ENCODE data around the gene TMEM208. TPM values are rescaled to one million over a fixed set of nuclear protein-coding genes. Genes with fewer than 3 reads are reported as not detected.

Gene TMEM208
- total and polyA plus RNA-seq, 2 of the 13 experiments (the other 11 are each of a cell fraction or from before 2014, with no cell fraction given): 58.8 to 72.9 TPM

DNA sequence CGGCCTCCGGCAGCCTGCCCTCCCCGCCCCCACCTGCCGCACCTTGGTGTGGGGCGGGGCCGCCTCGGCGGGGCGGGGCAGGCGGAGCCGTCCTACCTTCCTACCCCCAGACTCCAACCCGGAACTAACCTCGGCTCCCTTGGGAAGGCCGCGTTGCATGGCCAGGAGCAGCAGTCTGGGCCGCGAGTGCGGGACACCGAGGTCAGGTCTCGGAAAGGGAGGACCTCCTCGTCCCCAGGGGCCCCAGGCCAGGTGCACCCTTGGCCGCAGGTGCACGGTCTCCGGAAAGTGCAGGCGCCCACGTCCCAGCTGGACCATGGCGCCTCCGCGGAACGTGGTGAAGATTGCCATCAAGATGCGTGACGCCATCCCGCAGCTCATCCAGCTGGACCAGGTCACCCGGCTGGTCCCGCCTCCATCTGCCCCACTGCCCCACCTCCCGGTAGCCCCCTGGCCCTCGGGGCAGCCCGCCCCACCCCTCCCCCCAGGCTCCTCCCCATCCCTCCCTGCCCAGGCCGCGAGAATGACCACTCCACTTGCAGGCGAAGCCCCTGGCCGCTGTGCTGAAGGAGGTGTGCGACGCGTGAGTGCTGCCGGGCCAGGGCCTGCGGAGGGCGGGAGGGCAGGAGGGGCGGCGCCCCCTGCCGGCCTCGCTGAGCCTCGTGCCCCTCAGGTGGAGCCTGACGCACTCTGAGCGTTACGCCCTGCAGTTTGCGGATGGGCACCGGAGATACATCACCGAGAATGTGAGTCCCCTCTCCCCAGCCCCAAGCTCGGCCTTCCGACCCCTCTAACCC is 27.7 kb upstream of the TMEM208 start, which contains the start of gene ELMO3 (continued):
- TF ChIP-seq, protein P1, sequence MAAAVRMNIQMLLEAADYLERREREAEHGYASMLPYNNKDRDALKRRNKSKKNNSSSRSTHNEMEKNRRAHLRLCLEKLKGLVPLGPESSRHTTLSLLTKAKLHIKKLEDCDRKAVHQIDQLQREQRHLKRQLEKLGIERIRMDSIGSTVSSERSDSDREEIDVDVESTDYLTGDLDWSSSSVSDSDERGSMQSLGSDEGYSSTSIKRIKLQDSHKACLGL (CRISPR knock-in tag; IDR thresholded peaks at IDR 0.05): no peak
- TF ChIP-seq AGO2 (optimal IDR thresholded peaks at IDR 0.05; ENCODE audit: low read depth, low read length) (peak; percentile 97), HNRNPK (IDR thresholded peaks at IDR 0.05; ENCODE audit: low read depth, low read length, poor library complexity, severe bottlenecking) (peak; percentile 18), ZNF768 (CRISPR knock-in tag; IDR thresholded peaks at IDR 0.05) (peak; percentile 12; the same call in 1 of the 2 replicates), ZC3H4 (CRISPR knock-in tag; IDR thresholded peaks at IDR 0.05; ENCODE audit: borderline replicate concordance) (no peak), ZNF230 (CRISPR knock-in tag; IDR thresholded peaks at IDR 0.05) (no peak), MED13 (CRISPR knock-in tag; IDR thresholded peaks at IDR 0.05) (no peak), KAT2B (IDR thresholded peaks at IDR 0.05; ENCODE audit: borderline replicate concordance, low read depth, low read length) (no peak), ZNF138 (CRISPR knock-in tag; IDR thresholded peaks at IDR 0.05; ENCODE audit: low read depth) (no peak), TGIF2 (CRISPR knock-in tag; IDR thresholded peaks at IDR 0.05) (no peak)
- TF ChIP-seq, protein P2, sequence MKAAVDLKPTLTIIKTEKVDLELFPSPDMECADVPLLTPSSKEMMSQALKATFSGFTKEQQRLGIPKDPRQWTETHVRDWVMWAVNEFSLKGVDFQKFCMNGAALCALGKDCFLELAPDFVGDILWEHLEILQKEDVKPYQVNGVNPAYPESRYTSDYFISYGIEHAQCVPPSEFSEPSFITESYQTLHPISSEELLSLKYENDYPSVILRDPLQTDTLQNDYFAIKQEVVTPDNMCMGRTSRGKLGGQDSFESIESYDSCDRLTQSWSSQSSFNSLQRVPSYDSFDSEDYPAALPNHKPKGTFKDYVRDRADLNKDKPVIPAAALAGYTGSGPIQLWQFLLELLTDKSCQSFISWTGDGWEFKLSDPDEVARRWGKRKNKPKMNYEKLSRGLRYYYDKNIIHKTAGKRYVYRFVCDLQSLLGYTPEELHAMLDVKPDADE (CRISPR knock-in tag; IDR thresholded peaks at IDR 0.05): no peak
- TF ChIP-seq, protein P3, sequence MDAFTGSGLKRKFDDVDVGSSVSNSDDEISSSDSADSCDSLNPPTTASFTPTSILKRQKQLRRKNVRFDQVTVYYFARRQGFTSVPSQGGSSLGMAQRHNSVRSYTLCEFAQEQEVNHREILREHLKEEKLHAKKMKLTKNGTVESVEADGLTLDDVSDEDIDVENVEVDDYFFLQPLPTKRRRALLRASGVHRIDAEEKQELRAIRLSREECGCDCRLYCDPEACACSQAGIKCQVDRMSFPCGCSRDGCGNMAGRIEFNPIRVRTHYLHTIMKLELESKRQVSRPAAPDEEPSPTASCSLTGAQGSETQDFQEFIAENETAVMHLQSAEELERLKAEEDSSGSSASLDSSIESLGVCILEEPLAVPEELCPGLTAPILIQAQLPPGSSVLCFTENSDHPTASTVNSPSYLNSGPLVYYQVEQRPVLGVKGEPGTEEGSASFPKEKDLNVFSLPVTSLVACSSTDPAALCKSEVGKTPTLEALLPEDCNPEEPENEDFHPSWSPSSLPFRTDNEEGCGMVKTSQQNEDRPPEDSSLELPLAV (CRISPR knock-in tag; conservative IDR thresholded peaks at IDR 0.05; ENCODE audit: low read depth): no peak
- TF ChIP-seq, protein P4, sequence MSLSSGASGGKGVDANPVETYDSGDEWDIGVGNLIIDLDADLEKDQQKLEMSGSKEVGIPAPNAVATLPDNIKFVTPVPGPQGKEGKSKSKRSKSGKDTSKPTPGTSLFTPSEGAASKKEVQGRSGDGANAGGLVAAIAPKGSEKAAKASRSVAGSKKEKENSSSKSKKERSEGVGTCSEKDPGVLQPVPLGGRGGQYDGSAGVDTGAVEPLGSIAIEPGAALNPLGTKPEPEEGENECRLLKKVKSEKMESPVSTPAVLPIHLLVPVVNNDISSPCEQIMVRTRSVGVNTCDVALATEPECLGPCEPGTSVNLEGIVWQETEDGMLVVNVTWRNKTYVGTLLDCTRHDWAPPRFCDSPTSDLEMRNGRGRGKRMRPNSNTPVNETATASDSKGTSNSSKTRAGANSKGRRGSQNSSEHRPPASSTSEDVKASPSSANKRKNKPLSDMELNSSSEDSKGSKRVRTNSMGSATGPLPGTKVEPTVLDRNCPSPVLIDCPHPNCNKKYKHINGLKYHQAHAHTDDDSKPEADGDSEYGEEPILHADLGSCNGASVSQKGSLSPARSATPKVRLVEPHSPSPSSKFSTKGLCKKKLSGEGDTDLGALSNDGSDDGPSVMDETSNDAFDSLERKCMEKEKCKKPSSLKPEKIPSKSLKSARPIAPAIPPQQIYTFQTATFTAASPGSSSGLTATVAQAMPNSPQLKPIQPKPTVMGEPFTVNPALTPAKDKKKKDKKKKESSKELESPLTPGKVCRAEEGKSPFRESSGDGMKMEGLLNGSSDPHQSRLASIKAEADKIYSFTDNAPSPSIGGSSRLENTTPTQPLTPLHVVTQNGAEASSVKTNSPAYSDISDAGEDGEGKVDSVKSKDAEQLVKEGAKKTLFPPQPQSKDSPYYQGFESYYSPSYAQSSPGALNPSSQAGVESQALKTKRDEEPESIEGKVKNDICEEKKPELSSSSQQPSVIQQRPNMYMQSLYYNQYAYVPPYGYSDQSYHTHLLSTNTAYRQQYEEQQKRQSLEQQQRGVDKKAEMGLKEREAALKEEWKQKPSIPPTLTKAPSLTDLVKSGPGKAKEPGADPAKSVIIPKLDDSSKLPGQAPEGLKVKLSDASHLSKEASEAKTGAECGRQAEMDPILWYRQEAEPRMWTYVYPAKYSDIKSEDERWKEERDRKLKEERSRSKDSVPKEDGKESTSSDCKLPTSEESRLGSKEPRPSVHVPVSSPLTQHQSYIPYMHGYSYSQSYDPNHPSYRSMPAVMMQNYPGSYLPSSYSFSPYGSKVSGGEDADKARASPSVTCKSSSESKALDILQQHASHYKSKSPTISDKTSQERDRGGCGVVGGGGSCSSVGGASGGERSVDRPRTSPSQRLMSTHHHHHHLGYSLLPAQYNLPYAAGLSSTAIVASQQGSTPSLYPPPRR (CRISPR knock-in tag; IDR thresholded peaks at IDR 0.05; ENCODE audit: borderline replicate concordance): no peak
- TF ChIP-seq, protein P5, sequence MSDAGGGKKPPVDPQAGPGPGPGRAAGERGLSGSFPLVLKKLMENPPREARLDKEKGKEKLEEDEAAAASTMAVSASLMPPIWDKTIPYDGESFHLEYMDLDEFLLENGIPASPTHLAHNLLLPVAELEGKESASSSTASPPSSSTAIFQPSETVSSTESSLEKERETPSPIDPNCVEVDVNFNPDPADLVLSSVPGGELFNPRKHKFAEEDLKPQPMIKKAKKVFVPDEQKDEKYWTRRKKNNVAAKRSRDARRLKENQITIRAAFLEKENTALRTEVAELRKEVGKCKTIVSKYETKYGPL (CRISPR knock-in tag; IDR thresholded peaks at IDR 0.05): no peak
- TF ChIP-seq, protein P6, sequence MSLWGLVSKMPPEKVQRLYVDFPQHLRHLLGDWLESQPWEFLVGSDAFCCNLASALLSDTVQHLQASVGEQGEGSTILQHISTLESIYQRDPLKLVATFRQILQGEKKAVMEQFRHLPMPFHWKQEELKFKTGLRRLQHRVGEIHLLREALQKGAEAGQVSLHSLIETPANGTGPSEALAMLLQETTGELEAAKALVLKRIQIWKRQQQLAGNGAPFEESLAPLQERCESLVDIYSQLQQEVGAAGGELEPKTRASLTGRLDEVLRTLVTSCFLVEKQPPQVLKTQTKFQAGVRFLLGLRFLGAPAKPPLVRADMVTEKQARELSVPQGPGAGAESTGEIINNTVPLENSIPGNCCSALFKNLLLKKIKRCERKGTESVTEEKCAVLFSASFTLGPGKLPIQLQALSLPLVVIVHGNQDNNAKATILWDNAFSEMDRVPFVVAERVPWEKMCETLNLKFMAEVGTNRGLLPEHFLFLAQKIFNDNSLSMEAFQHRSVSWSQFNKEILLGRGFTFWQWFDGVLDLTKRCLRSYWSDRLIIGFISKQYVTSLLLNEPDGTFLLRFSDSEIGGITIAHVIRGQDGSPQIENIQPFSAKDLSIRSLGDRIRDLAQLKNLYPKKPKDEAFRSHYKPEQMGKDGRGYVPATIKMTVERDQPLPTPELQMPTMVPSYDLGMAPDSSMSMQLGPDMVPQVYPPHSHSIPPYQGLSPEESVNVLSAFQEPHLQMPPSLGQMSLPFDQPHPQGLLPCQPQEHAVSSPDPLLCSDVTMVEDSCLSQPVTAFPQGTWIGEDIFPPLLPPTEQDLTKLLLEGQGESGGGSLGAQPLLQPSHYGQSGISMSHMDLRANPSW (CRISPR knock-in tag; IDR thresholded peaks at IDR 0.05; ENCODE audit: borderline replicate concordance): no peak

All from HepG2 (cell line).